T-cell (primary cell): ENCODE data around the gene PEAR1. TPM values are rescaled to one million over a fixed set of nuclear protein-coding genes. Genes with fewer than 3 reads are reported as not detected.

Experiments
- ATAC-seq, 4 experiments: fragments of 200-7000 bp in 3 of 4; fragments of 150-1000 bp in 1 of 4; cut with Tn5 transposase; replicated peaks in 1 of 4; 1 replicate in 3 of 4; 2 replicates in 1 of 4; pipeline ENCODE4 v1.10.0; 2021; ENCODE audit warnings: moderate library complexity in 3 of 4, mild to moderate bottlenecking in 2 of 4, moderate number of reproducible peaks in 1 of 4
- CTCF ChIA-PET, 2 donors: fragments of 300-600 bp; sonication (Branson Sonifier 250); formaldehyde crosslinking; loops; one replicate each; lab custom pipeline; 2022; ENCODE audit warnings: antibody characterized with exemption in 2 of 2; lab: Charles Lee
- POLR2A ChIA-PET, 2 donors: fragments of 300-600 bp; sonication (Branson Sonifier 250); formaldehyde crosslinking; loops; one replicate each; lab custom pipeline; 2022; ENCODE audit warnings: antibody characterized with exemption in 2 of 2; lab: Charles Lee
- DNase-seq, 35 experiments: peaks; one replicate each; pipeline versions ENCODE4 v3.0.0 to v3.0.0-alpha.2; 2013 to 2023
- H3K27ac ChIP-seq: one replicate; pipeline ENCODE4 v1.5.1; 2013; ENCODE audit warnings: low read length
- H3K27me3 ChIP-seq, 2 experiments: replicated peaks in 1 of 2; 1 replicate in 1 of 2; 2 replicates in 1 of 2; pipeline versions ENCODE4 v1.6.1 to v1.7.0; 2013; ENCODE audit warnings: low read length in 1 of 2, mixed read lengths in 1 of 2; ENCODE audit not compliant: control insufficient read depth in 2 of 2, insufficient read depth in 2 of 2; ENCODE audit errors: extremely low read depth in 1 of 2
- H3K36me3 ChIP-seq, 2 donors: 1 replicate in 1 of 2; 2 replicates in 1 of 2; pipeline versions ENCODE4 v1.6.1 to v1.7.0; 2013; ENCODE audit warnings: low read length in 1 of 2; ENCODE audit not compliant: control insufficient read depth in 2 of 2, insufficient read depth in 1 of 2; ENCODE audit errors: extremely low read depth in 1 of 2
- H3K4me1 ChIP-seq, 2 experiments: 1 replicate in 1 of 2; 2 replicates in 1 of 2; pipeline versions ENCODE4 v1.6.1 to v1.7.0; 2013; ENCODE audit warnings: low read length in 2 of 2, mixed read lengths in 1 of 2; ENCODE audit not compliant: insufficient read depth in 2 of 2, control insufficient read depth in 1 of 2; ENCODE audit errors: extremely low read depth in 1 of 2
- H3K4me3 ChIP-seq, 2 donors: 1 replicate in 1 of 2; 2 replicates in 1 of 2; pipeline versions ENCODE4 v1.5.1 to v1.7.0; 2013; ENCODE audit warnings: mild to moderate bottlenecking in 2 of 2, low read length in 1 of 2, moderate library complexity in 1 of 2; ENCODE audit not compliant: control insufficient read depth in 1 of 2; ENCODE audit errors: extremely low read depth in 1 of 2
- H3K9me3 ChIP-seq: 2 replicates; pipeline ENCODE4 v1.7.0; 2013
- H3K27ac Mint-ChIP-seq, 2 donors: one replicate each; pipeline ENCODE4 v1.8.0; 2020 to 2021; ENCODE audit warnings: mild to moderate bottlenecking in 2 of 2, mixed read lengths in 2 of 2
- H3K27me3 Mint-ChIP-seq, 2 donors: one replicate each; pipeline ENCODE4 v1.8.0; 2021 to 2022; ENCODE audit warnings: mixed read lengths in 2 of 2
- H3K36me3 Mint-ChIP-seq: one replicate; pipeline ENCODE4 v1.8.0; 2021; ENCODE audit warnings: mixed read lengths
- H3K4me1 Mint-ChIP-seq, 3 donors: one replicate each; pipeline ENCODE4 v1.8.0; 2020 to 2022; ENCODE audit warnings: mixed read lengths in 3 of 3, mild to moderate bottlenecking in 1 of 3
- H3K4me3 Mint-ChIP-seq, 3 donors: one replicate each; pipeline ENCODE4 v1.8.0; 2020 to 2022; ENCODE audit warnings: mild to moderate bottlenecking in 3 of 3, mixed read lengths in 3 of 3, moderate library complexity in 3 of 3
- H3K9me3 Mint-ChIP-seq, 3 donors: one replicate each; pipeline ENCODE4 v1.8.0; 2020 to 2022; ENCODE audit warnings: mixed read lengths in 3 of 3
- WGBS: methylation state at CpG from one replicate; pipeline ENCODE4 v1.1.5; 2013; ENCODE audit warnings: missing lambda C conversion rate; ENCODE audit not compliant: insufficient coverage; 5-methylcytosine and 5-hydroxymethylcytosine counted together
- total RNA-seq, 35 experiments: library from RNA in 6 of 35; stranded (reverse) in 6 of 35; fragments of 120-200 nt in 1 of 35; gene quantifications; one replicate each; pipeline versions ENCODE4 v1.2.1 to v1.2.4 and lab custom pipeline; 2013 to 2026

The PEAR1 gene
- total RNA-seq, 5 donors from 2014 or later (not counting 1 experiment from before 2014, with no cell fraction given), result 0.09 to 0.67 (median 0.28) TPM

- no peak overlapping the region for H3K27ac Mint-ChIP-seq
- no peaks in the 10 kb centered on the region for H3K27me3 Mint-ChIP-seq
- Histone ChIP-seq H3K4me3 (no peak overlapping the region), H3K27ac (no peak overlapping the region), H3K36me3 (peaks cover 14 to 47% of the 10 kb centered on the region in 2 donors), H3K9me3 (no peaks in the 10 kb centered on the region), H3K4me1 (peaks cover 5 to 12% of the 10 kb centered on the region in 2 experiments), H3K27me3 (no peaks in the 10 kb centered on the region)
- CTCF ChIA-PET, result no interaction called here
- H3K4me3 Mint-ChIP-seq, result no peak overlapping the region
- peaks cover 21 to 25% (median 23%) of the 10 kb centered on the region in 3 donors for H3K4me1 Mint-ChIP-seq
- DNase-seq, result no peak
- H3K36me3 Mint-ChIP-seq, result peaks cover 70% of the 10 kb centered on the region
- WGBS, result 44% methylated on average over 1 of the region's 3 CpGs
- POLR2A ChIA-PET, result no interaction called here
- no peak for ATAC-seq
- H3K9me3 Mint-ChIP-seq, result no peaks in the 10 kb centered on the region
Measured at GRCh38 chr1:156957634-156958033, 64.1 kb downstream of the PEAR1 start.

- Histone ChIP-seq H3K4me1 (peaks cover 10 to 18% of the 10 kb centered on the region in 2 experiments), H3K9me3 (no peaks in the 10 kb centered on the region), H3K27ac (no peak overlapping the region), H3K4me3 (no peak overlapping the region), H3K36me3 (peaks cover 11 to 47% of the 10 kb centered on the region in 2 donors), H3K27me3 (no peaks in the 10 kb centered on the region)
- ChIA-PET CTCF (no interaction called here), POLR2A (no interaction called here)
- peaks cover 26 to 31% (median 28%) of the 10 kb centered on the region in 3 donors for H3K4me1 Mint-ChIP-seq
- DNase-seq (no peak), ATAC-seq (no peak)
- no peaks in the 10 kb centered on the region for H3K27me3 Mint-ChIP-seq
- H3K4me3 Mint-ChIP-seq, result no peak overlapping the region
- H3K36me3 Mint-ChIP-seq, result peaks cover 68% of the 10 kb centered on the region
- H3K27ac Mint-ChIP-seq, result peak overlapping the region in 1 of 2 donors; percentile 75
- WGBS, result no CpG with 5 or more reads among the region's 2 CpGs
- no peaks in the 10 kb centered on the region for H3K9me3 Mint-ChIP-seq
Measured at GRCh38 chr1:156958247-156958714, 64.8 kb downstream of the PEAR1 start.

- H3K4me3 ChIP-seq, result no peak overlapping the region
- no peak for DNase-seq
- Mint-ChIP-seq H3K27ac (no peak overlapping the region), H3K4me1 (peaks cover 37 to 41% (median 40%) of the 10 kb centered on the region in 3 donors), H3K9me3 (no peaks in the 10 kb centered on the region), H3K36me3 (peaks cover 71% of the 10 kb centered on the region), H3K27me3 (no peaks in the 10 kb centered on the region), H3K4me3 (no peak overlapping the region)
- ATAC-seq, result no peak
- WGBS, result 100% methylated on average over 2 of the region's 2 CpGs
- no peaks in the 10 kb centered on the region for H3K27me3 ChIP-seq
- ChIA-PET CTCF (no interaction called here), POLR2A (interaction anchor here in 1 of 2 donors (0.5 to 0.8 kb wide), 3 partner anchors 58 to 906 kb away, joined by 3 to 7 read pairs (median 3); partner anchors contain the start of gene UBQLN4)
- no peak overlapping the region for H3K27ac ChIP-seq
- peaks cover 9 to 47% of the 10 kb centered on the region in 2 donors for H3K36me3 ChIP-seq
- H3K4me1 ChIP-seq, result peaks cover 13 to 26% of the 10 kb centered on the region in 2 experiments
- H3K9me3 ChIP-seq, result no peaks in the 10 kb centered on the region
Measured at GRCh38 chr1:156959414-156959813, 65.9 kb downstream of the PEAR1 start.

- no peak overlapping the region for H3K4me3 Mint-ChIP-seq
- DNase-seq, result no peak
- ChIA-PET CTCF (interaction anchor here in 1 of 2 donors (0.5 to 1.5 kb wide), 2 partner anchors 11 to 49 kb away, joined by 3 to 5 read pairs; no protein-coding TSS in a partner anchor), POLR2A (interaction anchor here in 1 of 2 donors (0.7 to 0.8 kb wide), 2 partner anchors 57 to 138 kb away, joined by 3 to 7 read pairs; no protein-coding TSS in a partner anchor)
- Histone ChIP-seq H3K27me3 (no peaks in the 10 kb centered on the region), H3K9me3 (no peaks in the 10 kb centered on the region), H3K4me1 (peaks cover 13 to 29% of the 10 kb centered on the region in 2 experiments), H3K36me3 (peaks cover 9 to 42% of the 10 kb centered on the region in 2 donors), H3K27ac (no peak overlapping the region), H3K4me3 (no peak overlapping the region)
- no peaks in the 10 kb centered on the region for H3K27me3 Mint-ChIP-seq
- ATAC-seq, result no peak
- WGBS, result 88% methylated on average over 4 of the region's 6 CpGs
- H3K9me3 Mint-ChIP-seq, result no peaks in the 10 kb centered on the region
- no peak overlapping the region for H3K27ac Mint-ChIP-seq
- peaks cover 40 to 41% (median 41%) of the 10 kb centered on the region in 3 donors for H3K4me1 Mint-ChIP-seq
- H3K36me3 Mint-ChIP-seq, result peaks cover 65% of the 10 kb centered on the region
Measured at GRCh38 chr1:156959925-156960324, 66.4 kb downstream of the PEAR1 start.

- Histone ChIP-seq H3K27me3 (no peaks in the 10 kb centered on the region), H3K4me3 (peak overlapping the region in 1 of 2 donors; percentile 25), H3K9me3 (no peaks in the 10 kb centered on the region), H3K27ac (no peak overlapping the region), H3K4me1 (peaks cover 13 to 29% of the 10 kb centered on the region in 2 experiments), H3K36me3 (peaks cover 9 to 24% of the 10 kb centered on the region in 2 donors)
- H3K36me3 Mint-ChIP-seq, result peaks cover 50% of the 10 kb centered on the region
- peak overlapping the region; percentile 33 to 68 for H3K27ac Mint-ChIP-seq
- WGBS, result 34% methylated on average over 3 of the region's 4 CpGs
- H3K9me3 Mint-ChIP-seq, result no peaks in the 10 kb centered on the region
- H3K4me1 Mint-ChIP-seq, result peaks cover 41 to 50% (median 41%) of the 10 kb centered on the region in 3 donors
- POLR2A ChIA-PET, result interaction anchor here in 1 of 2 donors (0.6 kb wide), 1 partner anchor 448 kb away, joined by 9 read pairs; no protein-coding TSS in a partner anchor
- CTCF ChIA-PET, result interaction anchor here in 1 of 2 donors (0.5 kb wide), 1 partner anchor 67 kb away, joined by 4 read pairs; no protein-coding TSS in a partner anchor
- no peaks in the 10 kb centered on the region for H3K27me3 Mint-ChIP-seq
- peak overlapping the region in 2 of 3 donors; percentile 63 to 85 for H3K4me3 Mint-ChIP-seq
- ATAC-seq (peak in 3 of 4 experiments; percentile 48 to 74 (median 50)), DNase-seq (peak in 31 of 35 experiments; percentile 6 to 53 (median 31))
Measured at GRCh38 chr1:156961709-156962108, 68.2 kb downstream of the PEAR1 start.

GRCh38 chr1:156963621-156964020, 70.1 kb downstream of the PEAR1 start:
- peaks cover 13 to 29% of the 10 kb centered on the region in 2 experiments for H3K4me1 ChIP-seq
- H3K36me3 ChIP-seq, result peaks cover 7 to 9% of the 10 kb centered on the region in 2 donors
- CTCF ChIA-PET, result no interaction called here
- peak overlapping the region; percentile 95 to 96 for H3K27ac Mint-ChIP-seq
- peak; percentile 20 to 66 (median 39) for DNase-seq
- peak overlapping the region; percentile 29 to 61 for H3K4me3 ChIP-seq
- H3K4me1 Mint-ChIP-seq, result peaks cover 37 to 43% (median 37%) of the 10 kb centered on the region in 3 donors
- peak overlapping the region; percentile 84 to 87 (median 85) for H3K4me3 Mint-ChIP-seq
- no peaks in the 10 kb centered on the region for H3K9me3 ChIP-seq
- peak; percentile 87 to 93 (median 91) for ATAC-seq
- no peaks in the 10 kb centered on the region for H3K9me3 Mint-ChIP-seq
- peaks cover 4 to 11% of the 10 kb centered on the region in 2 donors for H3K27me3 Mint-ChIP-seq
- peak overlapping the region; percentile 14 for H3K27ac ChIP-seq
- peaks cover 0 to 3% of the 10 kb centered on the region in 2 experiments for H3K27me3 ChIP-seq
- WGBS, result no CpG with 5 or more reads among the region's 3 CpGs
- POLR2A ChIA-PET, result no interaction called here
- H3K36me3 Mint-ChIP-seq, result peaks cover 33% of the 10 kb centered on the region
